NK-92 (cell line): ENCODE results near the gene GTF2IRD1.

Experiments used
- DNase-seq: peaks from one replicate; lab custom pipeline; 2025; ENCODE audit not compliant: unreplicated experiment; lab: John Stamatoyannopoulos, UW

Gene GTF2IRD1

GRCh38 chr7:74586258-74587175 lies 132.8 kb downstream of the GTF2IRD1 start:
- no peak for DNase-seq

- no peak for DNase-seq
Measured at GRCh38 chr7:74587435-74588126, 133.9 kb downstream of the GTF2IRD1 start.

- DNase-seq = no peak
Measured at GRCh38 chr7:74590813-74591212, 137.1 kb downstream of the GTF2IRD1 start.

- no peak for DNase-seq
Measured at GRCh38 chr7:74598558-74598957, 144.9 kb downstream of the GTF2IRD1 start.

GRCh38 chr7:74599244-74599643 lies 145.5 kb downstream of the GTF2IRD1 start:
- no peak for DNase-seq

- no peak for DNase-seq
Measured at GRCh38 chr7:74604326-74605020, 150.8 kb downstream of the GTF2IRD1 start.

GRCh38 chr7:74606101-74606908 lies 152.6 kb downstream of the GTF2IRD1 start:
- no peak for DNase-seq

GRCh38 chr7:74606909-74607510 lies 153.3 kb downstream of the GTF2IRD1 start:
- DNase-seq = no peak

- DNase-seq = no peak
Measured at GRCh38 chr7:74612015-74612829, 158.5 kb downstream of the GTF2IRD1 start.

- no peak for DNase-seq
Measured at GRCh38 chr7:74615933-74616780, 162.5 kb downstream of the GTF2IRD1 start.

- no peak for DNase-seq
Measured at GRCh38 chr7:74617180-74617744, 163.6 kb downstream of the GTF2IRD1 start.

- DNase-seq = no peak
Measured at GRCh38 chr7:74619235-74619860, 165.6 kb downstream of the GTF2IRD1 start.

GRCh38 chr7:74622228-74622749 lies 168.6 kb downstream of the GTF2IRD1 start:
- DNase-seq = no peak

- no peak for DNase-seq
Measured at GRCh38 chr7:74623135-74623534, 169.4 kb downstream of the GTF2IRD1 start.

GRCh38 chr7:74625446-74625845 lies 171.7 kb downstream of the GTF2IRD1 start:
- no peak for DNase-seq

- no peak for DNase-seq
Measured at GRCh38 chr7:74627661-74628411, 174.1 kb downstream of the GTF2IRD1 start.

GRCh38 chr7:74632505-74632904 lies 178.8 kb downstream of the GTF2IRD1 start:
- no peak for DNase-seq
